Neural cell (in vitro differentiated cells): ENCODE data around the gene P4HA2.

Source experiments
- RAD21 ChIP-seq: fragments of 450-650 bp; conservative IDR thresholded peaks from 2 replicates; pipeline ENCODE4 v1.6.1; 2014; ENCODE audit warnings: antibody characterized with exemption, mild to moderate bottlenecking, moderate library complexity
- SMC3 ChIP-seq: fragments of 450-650 bp; conservative IDR thresholded peaks from 2 replicates; pipeline ENCODE4 v1.6.1; 2014; ENCODE audit warnings: antibody characterized with exemption, mild to moderate bottlenecking, moderate library complexity; ENCODE audit not compliant: poor library complexity

GRCh38 chr5:132232465-132232864, 4.8 kb upstream of the P4HA2 start:
- no peak for TF ChIP-seq SMC3
- no peak for TF ChIP-seq RAD21
